ENCODE data around the gene HOXC5. TPM values are rescaled to one million over a fixed set of nuclear protein-coding genes. Genes with fewer than 3 reads are reported as not detected.

HOXC5 gene
- total RNA-seq, 1 experiment from 2014 or later: 1.1 TPM

- H3K36me3 ChIP-seq (ENCODE audit: control insufficient read depth in 1 of 2, insufficient read depth in 2 of 2, low read length in 2 of 2): no peaks in the 10 kb centered on the region
- H4K20me1 ChIP-seq (ENCODE audit: insufficient read depth): no peaks in the 10 kb centered on the region
- peaks cover 7 to 20% of the 10 kb centered on the region in 2 experiments for H3K4me1 ChIP-seq (ENCODE audit: control insufficient read depth in 1 of 2, insufficient read depth in 2 of 2, low read length in 2 of 2)
- no peak overlapping the region for H3K4me3 ChIP-seq (replicated peaks in 1 of 2; ENCODE audit: low read depth in 1 of 2, low read length in 2 of 2)
- no peak for TF ChIP-seq TCF7L2 (IDR thresholded peaks at IDR 0.05; ENCODE audit: borderline replicate concordance, extremely low read depth, insufficient read depth, insufficient read length)
- TF ChIP-seq JUND (IDR thresholded peaks at IDR 0.05): no peak
- no peak for TF ChIP-seq RAD21 (IDR thresholded peaks at IDR 0.05; ENCODE audit: low read depth)
- no peak for TF ChIP-seq EGR1 (IDR thresholded peaks at IDR 0.05; ENCODE audit: low read depth)
- TF ChIP-seq SP1 (IDR thresholded peaks at IDR 0.05; ENCODE audit: low read depth): no peak
- no peak for TF ChIP-seq SRF (IDR thresholded peaks at IDR 0.05; ENCODE audit: low read depth)
- TF ChIP-seq YY1 (IDR thresholded peaks at IDR 0.05; ENCODE audit: extremely low read depth, insufficient replicate concordance, low read depth, low read length): no peak
- TF ChIP-seq ATF3 (IDR thresholded peaks at IDR 0.05): no peak
- TF ChIP-seq ZBTB33 (IDR thresholded peaks at IDR 0.05; ENCODE audit: extremely low read depth, insufficient replicate concordance, low read length): no peak
- no peak for TF ChIP-seq ZNF274 (IDR thresholded peaks at IDR 0.05; ENCODE audit: low read depth, low read length)
- TF ChIP-seq FOSL1 (IDR thresholded peaks at IDR 0.05; ENCODE audit: low read depth): no peak
- TF ChIP-seq POLR2AphosphoS5 (IDR thresholded peaks at IDR 0.05; ENCODE audit: low read depth, low read length): no peak
- no peak for TF ChIP-seq ELF1 (IDR thresholded peaks at IDR 0.05; ENCODE audit: borderline replicate concordance, low read depth)
- H3K9me2 ChIP-seq (ENCODE audit: insufficient read depth): no peaks in the 10 kb centered on the region
- no peak overlapping the region for H3K27ac ChIP-seq (ENCODE audit: low read depth, low read length)
- intact Hi-C loops (cut with micrococcal nuclease): loop anchor here (5.0 kb wide), 1 partner anchor 107 kb away; no protein-coding TSS in a partner anchor
- no peaks in the 10 kb centered on the region for H3K27me3 ChIP-seq (ENCODE audit: insufficient read depth, low read length)
- no peaks in the 10 kb centered on the region for H3K79me2 ChIP-seq (ENCODE audit: insufficient read depth, low read length)
- CTCF ChIA-PET: interaction anchor here (3.5 kb wide), 1 partner anchor 163 kb away, joined by 38 read pairs; no protein-coding TSS in a partner anchor
- H3K9me3 ChIP-seq (ENCODE audit: control insufficient read depth in 1 of 2, insufficient read depth in 1 of 2, low read depth in 1 of 2, low read length in 2 of 2): no peaks in the 10 kb centered on the region
- no peak overlapping the region for H3K4me2 ChIP-seq (ENCODE audit: low read length)
- RAD21 ChIA-PET (ENCODE audit: low non-redundant PET in 1 of 2, low total read pairs in 2 of 2, uncharacterized antibody in 2 of 2, unreplicated experiment in 2 of 2): no interaction called here
- no peak for DNase-seq (ENCODE audit: low read depth, low spot score)
- no peak overlapping the region for H2AFZ ChIP-seq (ENCODE audit: low read depth, low read length, poor library complexity, severe bottlenecking)
- ATAC-seq: no peak
- no TSS peak for BruUV-seq (replicated peaks)
- POLR2A ChIA-PET: no interaction called here
- no peak overlapping the region for H3K9ac ChIP-seq (ENCODE audit: low read length)
These were observed 2.4 kb upstream of the HOXC5 start for GRCh38 chr12:54030442-54030801.

Data from HCT116 (cell line).